ENCODE results near the gene MAPK8IP3.

The MAPK8IP3 gene

DNA sequence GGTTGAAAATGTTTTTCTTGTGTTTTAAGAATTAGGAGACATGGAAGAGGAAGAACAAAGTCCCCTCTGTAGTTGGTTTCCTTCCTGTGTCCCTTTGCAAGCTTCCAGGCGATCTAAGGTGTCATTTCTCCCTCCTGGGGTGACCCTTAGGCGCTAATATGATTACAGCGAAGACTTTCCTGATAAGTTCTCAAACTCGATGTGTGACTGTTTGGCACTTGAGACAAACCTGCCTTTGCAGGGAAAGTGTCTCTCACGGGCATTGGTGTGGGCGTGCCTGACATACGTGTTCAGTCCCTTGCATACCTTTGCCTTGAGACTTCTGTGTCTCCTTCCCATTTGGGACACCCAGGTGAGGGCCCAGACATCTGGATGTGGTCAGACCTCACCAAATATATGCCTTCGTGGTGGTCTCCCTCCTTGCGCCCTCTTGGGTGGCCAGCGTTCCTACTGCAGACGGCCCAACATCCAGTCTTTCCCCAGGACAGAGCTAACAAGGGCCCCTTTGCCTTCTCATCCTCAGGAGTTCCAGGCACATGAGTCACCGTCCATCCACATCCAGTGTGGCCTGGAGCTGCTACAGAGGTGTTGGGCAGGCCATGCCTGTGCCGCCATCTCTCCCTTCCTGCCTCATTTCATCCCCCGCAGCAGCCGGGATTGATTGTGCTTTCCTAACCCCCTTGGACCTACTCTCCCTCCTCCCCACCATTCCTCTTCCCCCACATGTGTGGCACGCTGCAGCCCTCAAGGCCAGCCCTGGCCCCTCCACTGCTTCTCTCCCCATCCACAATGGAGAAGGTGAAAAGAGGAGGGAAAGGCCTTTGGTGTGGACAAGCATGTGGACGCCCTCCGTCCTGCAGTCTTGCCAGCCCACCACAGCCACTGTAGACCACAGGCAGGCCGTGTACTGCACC lies 31.0 kb upstream of the MAPK8IP3 start:
- no peaks in the 10 kb centered on the region for H3K27me3 ChIP-seq (ENCODE audit: insufficient read depth, low read length)
- no CpG with 5 or more reads among the region's 19 CpGs for WGBS (ENCODE audit: extremely low coverage, insufficient coverage, insufficient read length)

DNA sequence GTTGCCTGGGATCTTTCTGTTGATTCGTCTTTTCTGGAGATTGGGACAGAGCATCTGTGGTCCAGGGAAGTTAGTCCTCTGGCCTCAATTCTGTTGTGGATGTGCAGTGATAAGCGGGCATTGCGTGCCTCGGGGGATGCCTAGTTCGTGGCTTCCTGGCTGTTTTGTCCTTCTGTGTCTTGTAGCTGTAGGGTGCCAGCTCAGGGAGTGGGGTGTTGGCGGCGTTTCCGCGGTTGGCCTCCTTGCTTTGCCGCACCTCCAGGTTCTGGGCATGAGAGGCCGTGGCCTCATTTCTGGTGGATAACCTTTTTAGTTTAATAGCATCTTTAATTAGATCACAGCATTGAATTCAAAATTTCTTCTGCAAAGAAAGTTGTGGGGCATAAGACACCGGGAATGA lies 29.3 kb upstream of the MAPK8IP3 start:
- Histone ChIP-seq H4K91ac (ENCODE audit: low read depth, low read length) (no peak overlapping the region), H3K4me3 (ENCODE audit: low read depth, low read length) (no peak overlapping the region), H3K9me3 (ENCODE audit: insufficient read depth, low read depth, low read length) (peaks cover 5% of the 10 kb centered on the region), H3K79me2 (ENCODE audit: control insufficient read depth, insufficient read depth, low read length, poor library complexity) (peaks cover 26% of the 10 kb centered on the region), H2AFZ (ENCODE audit: insufficient read depth, low read length, poor library complexity) (no peak overlapping the region), H2BK5ac (ENCODE audit: low read depth, low read length, poor library complexity) (no peak overlapping the region), H2BK120ac (ENCODE audit: insufficient read depth, low read length, poor library complexity) (no peak overlapping the region), H3K27ac (ENCODE audit: low read depth, low read length) (no peak overlapping the region), H3K23ac (ENCODE audit: low read length) (no peak overlapping the region), H3K79me1 (ENCODE audit: low read length) (peaks cover 13% of the 10 kb centered on the region), H3K14ac (ENCODE audit: low read length) (no peak overlapping the region), H3K4ac (ENCODE audit: low read depth, low read length) (no peak overlapping the region), H3K9ac (ENCODE audit: low read length) (no peak overlapping the region), H3K27me3 (ENCODE audit: insufficient read depth, low read length) (no peaks in the 10 kb centered on the region), H4K12ac (ENCODE audit: low read depth, low read length) (no peak overlapping the region), H3K4me1 (ENCODE audit: control insufficient read depth in 1 of 2, insufficient read depth in 2 of 2, low read length in 2 of 2) (peaks cover 23 to 27% of the 10 kb centered on the region in 2 experiments), H3K18ac (ENCODE audit: low read length) (no peak overlapping the region), H3K4me2 (ENCODE audit: low read length) (no peak overlapping the region), H3K36me3 (ENCODE audit: control insufficient read depth in 1 of 2, insufficient read depth in 2 of 2, low read length in 2 of 2) (peaks cover 31 to 43% of the 10 kb centered on the region in 2 experiments), H2AK5ac (ENCODE audit: low read length) (no peak overlapping the region), H4K8ac (ENCODE audit: low read depth, low read length) (no peak overlapping the region), H2BK12ac (ENCODE audit: low read length) (no peak overlapping the region)
- no peak for DNase-seq
- no CpG with 5 or more reads among the region's 12 CpGs for WGBS (ENCODE audit: extremely low coverage, insufficient coverage, insufficient read length)

More for the DNA sequence above, 31.0 kb upstream of the MAPK8IP3 start:
- Histone ChIP-seq H2BK5ac (ENCODE audit: low read depth, low read length, poor library complexity) (peak overlapping the region; percentile 23), H4K91ac (ENCODE audit: low read depth, low read length) (peak overlapping the region; percentile 40), H3K79me1 (ENCODE audit: low read length) (peaks cover 13% of the 10 kb centered on the region), H3K4ac (ENCODE audit: low read depth, low read length) (peak overlapping the region; percentile 2), H4K12ac (ENCODE audit: low read depth, low read length) (no peak overlapping the region), H2AFZ (ENCODE audit: insufficient read depth, low read length, poor library complexity) (no peak overlapping the region), H4K8ac (ENCODE audit: low read depth, low read length) (no peak overlapping the region), H3K14ac (ENCODE audit: low read length) (peak overlapping the region; percentile 0), H2BK120ac (ENCODE audit: insufficient read depth, low read length, poor library complexity) (peak overlapping the region; percentile 23), H3K9me3 (ENCODE audit: insufficient read depth, low read depth, low read length) (peaks cover 5% of the 10 kb centered on the region), H3K4me2 (ENCODE audit: low read length) (no peak overlapping the region), H2AK5ac (ENCODE audit: low read length) (peak overlapping the region; percentile 0), H3K23ac (ENCODE audit: low read length) (no peak overlapping the region), H3K36me3 (ENCODE audit: control insufficient read depth in 1 of 2, insufficient read depth in 2 of 2, low read length in 2 of 2) (peaks cover 45 to 52% of the 10 kb centered on the region in 2 experiments), H2BK12ac (ENCODE audit: low read length) (peak overlapping the region; percentile 29), H3K18ac (ENCODE audit: low read length) (peak overlapping the region; percentile 23), H3K4me3 (ENCODE audit: low read depth, low read length) (no peak overlapping the region), H3K27ac (ENCODE audit: low read depth, low read length) (peak overlapping the region; percentile 57), H3K9ac (ENCODE audit: low read length) (no peak overlapping the region), H3K79me2 (ENCODE audit: control insufficient read depth, insufficient read depth, low read length, poor library complexity) (peaks cover 15% of the 10 kb centered on the region), H3K4me1 (ENCODE audit: control insufficient read depth in 1 of 2, insufficient read depth in 2 of 2, low read length in 2 of 2) (peaks cover 18 to 22% of the 10 kb centered on the region in 2 experiments)
- DNase-seq: peak; percentile 64 to 80

DNA sequence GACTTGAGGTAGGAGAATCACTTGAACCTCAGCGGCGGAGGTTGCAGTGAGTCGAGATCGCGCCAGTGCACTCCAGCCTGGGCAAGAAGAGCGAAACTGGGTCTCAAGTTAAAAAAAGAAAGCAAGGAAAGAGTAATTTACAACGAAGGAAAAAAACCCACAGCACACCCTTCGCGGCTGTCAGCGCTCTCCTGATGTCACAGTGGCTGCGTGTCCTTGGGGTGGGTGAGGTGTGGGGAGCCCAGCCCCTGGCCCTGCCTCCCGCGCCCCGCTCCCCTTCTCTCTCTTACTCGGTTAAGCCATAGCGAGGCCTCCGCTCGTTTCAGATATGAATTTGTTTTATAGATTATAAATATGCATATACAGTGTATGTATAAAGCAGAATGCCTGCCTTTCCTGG lies 28.7 kb upstream of the MAPK8IP3 start:
- Histone ChIP-seq H3K4me2 (ENCODE audit: low read length) (no peak overlapping the region), H2BK120ac (ENCODE audit: insufficient read depth, low read length, poor library complexity) (no peak overlapping the region), H3K4me1 (ENCODE audit: control insufficient read depth in 1 of 2, insufficient read depth in 2 of 2, low read length in 2 of 2) (peaks cover 23 to 27% of the 10 kb centered on the region in 2 experiments), H3K4ac (ENCODE audit: low read depth, low read length) (no peak overlapping the region), H3K27ac (ENCODE audit: low read depth, low read length) (no peak overlapping the region), H3K9ac (ENCODE audit: low read length) (no peak overlapping the region), H3K18ac (ENCODE audit: low read length) (no peak overlapping the region), H3K79me1 (ENCODE audit: low read length) (peaks cover 13% of the 10 kb centered on the region), H2AFZ (ENCODE audit: insufficient read depth, low read length, poor library complexity) (no peak overlapping the region), H3K14ac (ENCODE audit: low read length) (no peak overlapping the region), H2AK5ac (ENCODE audit: low read length) (no peak overlapping the region), H3K27me3 (ENCODE audit: insufficient read depth, low read length) (no peaks in the 10 kb centered on the region), H3K9me3 (ENCODE audit: insufficient read depth, low read depth, low read length) (peaks cover 5% of the 10 kb centered on the region), H3K4me3 (ENCODE audit: low read depth, low read length) (no peak overlapping the region), H3K79me2 (ENCODE audit: control insufficient read depth, insufficient read depth, low read length, poor library complexity) (peaks cover 26% of the 10 kb centered on the region), H4K12ac (ENCODE audit: low read depth, low read length) (no peak overlapping the region), H3K36me3 (ENCODE audit: control insufficient read depth in 1 of 2, insufficient read depth in 2 of 2, low read length in 2 of 2) (peaks cover 25 to 37% of the 10 kb centered on the region in 2 experiments), H3K23ac (ENCODE audit: low read length) (no peak overlapping the region), H4K8ac (ENCODE audit: low read depth, low read length) (no peak overlapping the region), H2BK12ac (ENCODE audit: low read length) (no peak overlapping the region), H4K91ac (ENCODE audit: low read depth, low read length) (peak overlapping the region; percentile 33), H2BK5ac (ENCODE audit: low read depth, low read length, poor library complexity) (no peak overlapping the region)
- no CpG with 5 or more reads among the region's 18 CpGs for WGBS (ENCODE audit: extremely low coverage, insufficient coverage, insufficient read length)
- DNase-seq: no peak

DNA sequence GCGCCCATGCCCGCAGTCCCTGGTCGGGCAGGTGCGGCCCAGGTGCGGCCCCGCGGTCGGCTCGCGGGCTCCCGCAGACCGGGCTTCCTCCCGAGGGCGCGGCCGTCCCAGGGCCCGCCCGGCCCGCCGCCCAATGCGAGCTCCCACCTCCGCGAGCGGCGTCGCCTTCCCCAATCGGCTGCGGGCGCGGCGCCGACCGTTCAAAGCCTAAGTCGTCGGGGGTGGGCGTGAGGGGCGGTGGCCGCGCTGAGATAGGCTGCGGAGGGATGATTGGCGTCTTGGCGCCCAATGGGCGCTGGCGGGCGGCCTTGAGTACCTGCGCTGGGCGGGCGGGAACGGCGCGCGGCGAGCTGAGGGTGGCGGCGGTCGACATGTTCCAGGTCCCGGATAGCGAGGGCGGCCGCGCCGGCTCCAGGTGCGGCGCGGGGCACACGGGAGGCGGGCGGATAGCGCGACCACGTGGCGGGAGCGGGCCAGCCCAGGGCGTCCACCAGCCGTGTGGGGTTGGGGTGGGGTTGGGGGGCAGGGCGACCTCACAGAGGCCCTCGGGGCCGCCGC lies 28.0 kb upstream of the MAPK8IP3 start, which contains the start of gene JPT2:
Gene JPT2 (plus strand): TSS at position 338 of the 558 bp plus-strand sequence. CDS start 34 bp downstream, at position 372.
- H3K27ac ChIP-seq (ENCODE audit: low read depth, low read length): peak within 1 kb of the TSS; percentile 75
- WGBS (ENCODE audit: extremely low coverage, insufficient coverage, insufficient read length): no CpG with 5 or more reads among the region's 79 CpGs
- no peaks in the 10 kb centered on the region for H3K27me3 ChIP-seq (ENCODE audit: insufficient read depth, low read length)
- peaks cover 30% of the 10 kb centered on the region for H3K79me2 ChIP-seq (ENCODE audit: control insufficient read depth, insufficient read depth, low read length, poor library complexity)
- no peak within 1 kb of the TSS for H3K23ac ChIP-seq (ENCODE audit: low read length)
- H2AFZ ChIP-seq (ENCODE audit: insufficient read depth, low read length, poor library complexity): peak within 1 kb of the TSS; percentile 90
- peaks cover 23 to 27% of the 10 kb centered on the region in 2 experiments for H3K4me1 ChIP-seq (ENCODE audit: control insufficient read depth in 1 of 2, insufficient read depth in 2 of 2, low read length in 2 of 2)
- H3K18ac ChIP-seq (ENCODE audit: low read length): peak within 1 kb of the TSS; percentile 95
- peaks cover 13% of the 10 kb centered on the region for H3K79me1 ChIP-seq (ENCODE audit: low read length)
- peak within 1 kb of the TSS; percentile 89 for H4K91ac ChIP-seq (ENCODE audit: low read depth, low read length)
- peak within 1 kb of the TSS; percentile 83 for H3K9ac ChIP-seq (ENCODE audit: low read length)
- peak within 1 kb of the TSS; percentile 93 for H4K8ac ChIP-seq (ENCODE audit: low read depth, low read length)
- H3K4ac ChIP-seq (ENCODE audit: low read depth, low read length): peak within 1 kb of the TSS; percentile 100
- H2BK5ac ChIP-seq (ENCODE audit: low read depth, low read length, poor library complexity): peak within 1 kb of the TSS; percentile 81
- peak within 1 kb of the TSS; percentile 76 for H2BK12ac ChIP-seq (ENCODE audit: low read length)
- H3K36me3 ChIP-seq (ENCODE audit: control insufficient read depth in 1 of 2, insufficient read depth in 2 of 2, low read length in 2 of 2): peaks cover 19 to 31% of the 10 kb centered on the region in 2 experiments
- H2BK120ac ChIP-seq (ENCODE audit: insufficient read depth, low read length, poor library complexity): peak within 1 kb of the TSS; percentile 92
- peak within 1 kb of the TSS; percentile 89 for H4K12ac ChIP-seq (ENCODE audit: low read depth, low read length)
- peak within 1 kb of the TSS; percentile 98 for H3K4me3 ChIP-seq (ENCODE audit: low read depth, low read length)
- peak within 1 kb of the TSS; percentile 100 for H3K14ac ChIP-seq (ENCODE audit: low read length)
- peak within 1 kb of the TSS; percentile 88 for H2AK5ac ChIP-seq (ENCODE audit: low read length)
- peak; percentile 98 to 99 for DNase-seq
- H3K4me2 ChIP-seq (ENCODE audit: low read length): peak within 1 kb of the TSS; percentile 72
- H3K9me3 ChIP-seq (ENCODE audit: insufficient read depth, low read depth, low read length): peaks cover 3% of the 10 kb centered on the region

Measured in trophoblast cell (in vitro differentiated cells and primary cell).